Measurements from ENCODE around the gene MYRIP. TPM values are rescaled to one million over a fixed set of nuclear protein-coding genes. Genes with fewer than 3 reads are reported as not detected.

MYRIP gene
- total RNA-seq, 1 experiment from 2014 or later: 0.59 TPM

GRCh38 chr3:39919281-39919680, 109.9 kb downstream of the MYRIP start:
- Mint-ChIP-seq H3K27ac (ENCODE audit: unreplicated experiment) (no peak overlapping the region), H3K27me3 (ENCODE audit: insufficient read depth, unreplicated experiment) (no peaks in the 10 kb centered on the region), H3K4me1 (ENCODE audit: low read depth, unreplicated experiment) (no peaks in the 10 kb centered on the region), H3K9me3 (ENCODE audit: unreplicated experiment) (peaks cover 1% of the 10 kb centered on the region), H3K4me3 (ENCODE audit: unreplicated experiment) (no peak overlapping the region), H3K36me3 (ENCODE audit: insufficient read depth, unreplicated experiment) (no peaks in the 10 kb centered on the region)
- Histone ChIP-seq H3K9me3 (no peaks in the 10 kb centered on the region), H3K4me3 (ENCODE audit: low read depth, low read length) (no peak overlapping the region), H3K27me3 (replicated peaks; ENCODE audit: control insufficient read depth, insufficient read depth, low read length) (no peaks in the 10 kb centered on the region), H3K4me1 (no peaks in the 10 kb centered on the region), H3K36me3 (ENCODE audit: control insufficient read depth, insufficient read depth, low read length) (no peaks in the 10 kb centered on the region)
- BruUV-seq (replicated peaks): no TSS peak
- no peak for DNase-seq
- CTCF ChIA-PET: no interaction called here
- POLR2A ChIA-PET: interaction anchor here (0.7 kb wide), 1 partner anchor 61 kb away, joined by 5 read pairs; no protein-coding TSS in a partner anchor
- intact Hi-C loops (cut with micrococcal nuclease; ENCODE audit: unreplicated experiment): no loop called here
- no peak for TF ChIP-seq CTCF (IDR thresholded peaks at IDR 0.05; ENCODE audit: insufficient read depth in 1 of 2, low read depth in 1 of 2, low read length in 1 of 2, severe bottlenecking in 1 of 2, unreplicated experiment in 1 of 2)

- Mint-ChIP-seq H3K9me3 (ENCODE audit: unreplicated experiment) (peaks cover 11% of the 10 kb centered on the region), H3K4me1 (ENCODE audit: low read depth, unreplicated experiment) (no peaks in the 10 kb centered on the region), H3K27ac (ENCODE audit: unreplicated experiment) (no peak overlapping the region), H3K36me3 (ENCODE audit: insufficient read depth, unreplicated experiment) (no peaks in the 10 kb centered on the region), H3K4me3 (ENCODE audit: unreplicated experiment) (no peak overlapping the region), H3K27me3 (ENCODE audit: insufficient read depth, unreplicated experiment) (no peaks in the 10 kb centered on the region)
- no peak for DNase-seq
- Histone ChIP-seq H3K27me3 (replicated peaks; ENCODE audit: control insufficient read depth, insufficient read depth, low read length) (no peaks in the 10 kb centered on the region), H3K9me3 (no peaks in the 10 kb centered on the region), H3K4me3 (ENCODE audit: low read depth, low read length) (no peak overlapping the region), H3K36me3 (ENCODE audit: control insufficient read depth, insufficient read depth, low read length) (no peaks in the 10 kb centered on the region), H3K4me1 (no peaks in the 10 kb centered on the region)
- no peak for TF ChIP-seq CTCF (IDR thresholded peaks at IDR 0.05; ENCODE audit: insufficient read depth in 1 of 2, low read depth in 1 of 2, low read length in 1 of 2, severe bottlenecking in 1 of 2, unreplicated experiment in 1 of 2)
- POLR2A ChIA-PET: interaction anchor here (0.7 kb wide), 1 partner anchor 60 kb away, joined by 5 read pairs; no protein-coding TSS in a partner anchor
- BruUV-seq (replicated peaks): no TSS peak
- intact Hi-C loops (cut with micrococcal nuclease; ENCODE audit: unreplicated experiment): no loop called here
- CTCF ChIA-PET: no interaction called here
Observed at GRCh38 chr3:39920271-39920670, 110.9 kb downstream of the MYRIP start.

- no peak for DNase-seq
- Histone ChIP-seq H3K9me3 (no peaks in the 10 kb centered on the region), H3K4me3 (ENCODE audit: low read depth, low read length) (no peak overlapping the region), H3K4me1 (no peaks in the 10 kb centered on the region), H3K27me3 (replicated peaks; ENCODE audit: control insufficient read depth, insufficient read depth, low read length) (no peaks in the 10 kb centered on the region), H3K36me3 (ENCODE audit: control insufficient read depth, insufficient read depth, low read length) (no peaks in the 10 kb centered on the region)
- Mint-ChIP-seq H3K9me3 (ENCODE audit: unreplicated experiment) (peaks cover 13% of the 10 kb centered on the region), H3K4me1 (ENCODE audit: low read depth, unreplicated experiment) (no peaks in the 10 kb centered on the region), H3K4me3 (ENCODE audit: unreplicated experiment) (no peak overlapping the region), H3K27ac (ENCODE audit: unreplicated experiment) (no peak overlapping the region), H3K36me3 (ENCODE audit: insufficient read depth, unreplicated experiment) (no peaks in the 10 kb centered on the region), H3K27me3 (ENCODE audit: insufficient read depth, unreplicated experiment) (no peaks in the 10 kb centered on the region)
- no peak for TF ChIP-seq CTCF (IDR thresholded peaks at IDR 0.05; ENCODE audit: insufficient read depth in 1 of 2, low read depth in 1 of 2, low read length in 1 of 2, severe bottlenecking in 1 of 2, unreplicated experiment in 1 of 2)
- no TSS peak for BruUV-seq (replicated peaks)
- ChIA-PET CTCF (no interaction called here), POLR2A (no interaction called here)
- intact Hi-C loops (cut with micrococcal nuclease; ENCODE audit: unreplicated experiment): no loop called here
Observed at GRCh38 chr3:39927479-39927878, 118.1 kb downstream of the MYRIP start.
